SKM-1 treated with dmso at 0.1 percent for 144 hours (cell line): Measurements from ENCODE around the gene ADRM1.

Experiments used
- DNase-seq: peaks from one replicate; lab custom pipeline; 2025; ENCODE audit not compliant: unreplicated experiment; lab: John Stamatoyannopoulos, UW

The ADRM1 gene

GRCh38 chr20:62309947-62310756 is 7.4 kb downstream of the ADRM1 start:
- DNase-seq = no peak

- DNase-seq = no peak
These were observed 7.9 kb downstream of the ADRM1 start for GRCh38 chr20:62310757-62311121.

GRCh38 chr20:62311150-62311549 is 8.4 kb downstream of the ADRM1 start:
- DNase-seq = no peak

DNA sequence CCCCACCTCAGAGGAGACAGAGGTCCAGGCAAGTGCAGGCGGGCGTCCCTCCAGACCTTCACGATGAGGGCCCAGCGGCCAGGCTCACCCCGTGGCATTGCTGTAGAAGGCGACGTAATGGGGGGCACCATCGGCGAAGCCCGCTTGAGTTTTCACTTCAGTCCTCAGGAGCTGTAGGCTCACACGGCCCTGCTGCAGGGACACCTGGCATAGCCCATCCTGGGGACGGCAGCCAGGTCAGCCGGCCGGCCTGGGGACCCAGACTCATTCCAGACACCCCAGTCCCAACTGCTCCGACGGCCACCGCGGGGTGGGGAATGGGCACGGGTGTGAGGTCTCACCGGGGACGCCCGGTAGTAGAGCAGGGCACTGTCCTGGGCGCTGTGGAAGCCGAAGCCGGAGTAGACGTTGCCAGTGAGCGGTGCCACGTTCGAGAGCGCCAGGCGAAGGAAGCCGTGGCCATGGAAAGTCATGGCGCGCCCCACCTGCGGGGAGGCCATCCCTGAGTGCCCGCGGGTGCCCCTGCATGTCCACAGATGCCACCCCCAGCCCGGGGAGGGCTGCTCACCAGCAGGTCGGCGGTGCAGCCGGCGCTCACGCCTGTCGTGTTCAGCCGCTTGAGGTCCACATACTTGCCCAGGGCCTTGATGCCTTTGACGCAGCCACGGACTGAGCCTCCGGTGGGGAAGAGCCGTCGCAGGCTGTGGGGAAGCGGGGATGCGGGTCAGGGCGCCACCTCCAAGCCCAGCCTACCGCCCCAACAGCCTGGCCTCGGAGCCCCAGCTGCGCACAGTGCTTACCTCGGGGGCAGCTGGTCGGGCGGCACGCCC is 9.2 kb downstream of the ADRM1 start:
- no peak for DNase-seq

DNA sequence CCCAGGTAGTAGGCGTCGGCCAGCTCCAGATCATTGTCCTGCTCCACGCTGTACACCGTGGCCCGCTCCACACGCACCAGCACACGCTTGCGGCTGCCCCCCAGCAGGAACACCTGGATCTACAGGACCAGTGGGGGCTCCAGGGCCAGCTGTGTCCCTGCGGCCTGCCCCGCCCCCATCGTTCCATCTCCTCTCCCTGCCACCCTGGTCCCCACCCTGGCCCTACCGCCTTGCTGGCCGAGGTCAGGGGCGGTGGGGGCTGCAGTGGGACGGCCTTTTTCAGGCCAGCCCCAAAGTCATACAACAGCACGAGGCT is 9.8 kb downstream of the ADRM1 start:
- no peak for DNase-seq

GRCh38 chr20:62313021-62313420 is 10.2 kb downstream of the ADRM1 start:
- DNase-seq = no peak

DNA sequence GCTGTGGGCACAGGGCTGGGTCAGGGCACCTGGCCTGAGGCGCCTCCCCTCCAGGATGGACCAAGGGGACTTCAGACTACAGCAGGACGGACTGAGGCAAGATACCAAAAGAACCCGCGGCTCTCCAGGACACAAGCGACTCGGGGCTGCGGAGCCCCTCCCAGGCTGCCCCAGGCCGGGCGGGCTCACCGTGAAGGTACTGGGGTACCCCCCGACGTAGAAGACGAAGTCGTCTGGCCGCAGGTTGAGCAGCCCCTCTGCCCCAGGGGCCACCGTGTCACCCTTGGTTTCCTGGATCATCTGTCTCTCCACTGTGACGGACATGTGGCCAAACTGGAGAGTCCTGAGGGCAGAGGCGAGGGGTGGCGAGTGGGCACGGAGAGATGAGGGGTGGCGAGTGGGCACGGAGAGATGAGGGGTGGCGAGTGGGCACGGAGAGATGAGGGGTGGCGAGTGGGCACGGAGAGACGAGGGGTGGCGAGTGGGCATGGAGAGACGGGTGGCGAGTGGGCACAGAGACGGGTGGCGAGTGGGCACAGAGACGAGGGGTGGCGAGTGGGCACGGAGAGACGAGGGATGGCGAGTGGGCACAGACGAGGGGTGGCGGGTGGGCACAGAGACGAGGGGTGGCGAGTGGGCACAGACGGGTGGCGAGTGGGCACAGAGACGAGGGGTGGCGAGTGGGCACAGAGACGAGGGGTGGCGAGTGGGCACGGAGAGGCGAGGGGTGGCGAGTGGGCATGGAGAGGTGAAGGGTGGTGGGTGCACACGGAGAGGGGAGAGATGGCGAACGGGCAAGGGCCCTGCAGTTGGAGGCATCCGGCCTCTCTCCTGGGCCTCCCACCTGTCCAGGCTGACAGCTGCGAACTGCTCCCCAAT is 10.9 kb downstream of the ADRM1 start:
- no peak for DNase-seq

DNA sequence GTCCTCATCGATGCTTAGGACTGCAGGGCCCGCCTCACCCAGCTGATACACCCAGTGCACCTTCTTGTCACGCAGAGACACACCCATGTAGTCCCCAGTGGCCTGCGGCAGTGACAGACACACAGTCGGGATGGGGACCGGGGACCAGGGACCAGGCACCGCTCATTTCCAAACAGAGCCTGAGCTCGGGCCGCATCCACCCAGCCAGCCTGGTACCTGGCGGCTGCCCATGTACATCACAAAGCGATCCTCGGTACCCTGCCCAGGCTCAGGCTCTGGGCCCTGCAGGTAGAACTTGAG is 11.5 kb downstream of the ADRM1 start:
- no peak for DNase-seq

GRCh38 chr20:62314711-62315302 is 12.0 kb downstream of the ADRM1 start:
- DNase-seq = no peak

DNA sequence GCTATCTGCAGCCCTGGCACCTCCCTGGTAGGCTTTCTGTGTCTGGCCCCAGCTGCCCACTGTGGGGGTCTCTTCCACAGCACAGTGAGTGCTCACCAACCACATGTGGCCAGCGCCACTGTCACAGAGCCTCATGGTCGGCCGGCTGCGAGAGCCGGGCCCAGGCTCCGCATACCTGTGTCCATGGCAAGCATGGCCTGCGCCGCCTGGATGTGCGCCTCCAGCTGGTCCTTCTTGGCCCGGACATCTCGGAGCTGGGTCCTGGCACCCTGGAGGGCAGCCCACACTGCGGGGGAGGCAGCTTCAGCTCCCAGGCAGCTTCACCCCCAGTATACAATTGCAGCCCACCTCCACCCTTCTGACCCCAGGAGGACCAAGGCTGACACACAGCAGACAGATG is 13.0 kb downstream of the ADRM1 start:
- DNase-seq = no peak

- no peak for DNase-seq
These were observed 13.8 kb downstream of the ADRM1 start for GRCh38 chr20:62316331-62317166.

DNA sequence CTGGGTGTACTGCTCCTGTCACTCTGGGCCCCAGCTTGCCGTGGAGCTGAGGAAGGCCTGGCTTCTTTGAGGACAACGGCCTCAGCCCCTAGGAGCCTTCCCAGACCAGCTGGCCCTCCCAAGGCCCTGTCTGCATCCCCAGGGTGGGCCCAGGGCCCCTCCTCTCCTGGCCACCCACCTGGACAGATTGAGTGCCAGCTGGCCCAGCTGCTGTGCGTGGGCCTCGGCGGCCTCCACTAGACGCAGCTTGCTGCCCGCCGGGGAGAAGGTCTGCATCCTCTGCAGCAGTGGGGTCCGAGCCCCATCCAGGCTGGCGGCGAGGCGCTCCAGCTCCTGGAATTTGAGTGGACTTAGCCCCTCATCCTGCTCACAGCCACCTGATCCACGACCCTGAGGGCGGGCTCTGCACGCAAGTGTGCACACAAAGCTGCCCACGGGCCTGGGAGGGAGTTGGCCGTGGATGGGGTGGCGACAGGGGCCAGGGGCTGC is 14.4 kb downstream of the ADRM1 start:
- DNase-seq = no peak

DNA sequence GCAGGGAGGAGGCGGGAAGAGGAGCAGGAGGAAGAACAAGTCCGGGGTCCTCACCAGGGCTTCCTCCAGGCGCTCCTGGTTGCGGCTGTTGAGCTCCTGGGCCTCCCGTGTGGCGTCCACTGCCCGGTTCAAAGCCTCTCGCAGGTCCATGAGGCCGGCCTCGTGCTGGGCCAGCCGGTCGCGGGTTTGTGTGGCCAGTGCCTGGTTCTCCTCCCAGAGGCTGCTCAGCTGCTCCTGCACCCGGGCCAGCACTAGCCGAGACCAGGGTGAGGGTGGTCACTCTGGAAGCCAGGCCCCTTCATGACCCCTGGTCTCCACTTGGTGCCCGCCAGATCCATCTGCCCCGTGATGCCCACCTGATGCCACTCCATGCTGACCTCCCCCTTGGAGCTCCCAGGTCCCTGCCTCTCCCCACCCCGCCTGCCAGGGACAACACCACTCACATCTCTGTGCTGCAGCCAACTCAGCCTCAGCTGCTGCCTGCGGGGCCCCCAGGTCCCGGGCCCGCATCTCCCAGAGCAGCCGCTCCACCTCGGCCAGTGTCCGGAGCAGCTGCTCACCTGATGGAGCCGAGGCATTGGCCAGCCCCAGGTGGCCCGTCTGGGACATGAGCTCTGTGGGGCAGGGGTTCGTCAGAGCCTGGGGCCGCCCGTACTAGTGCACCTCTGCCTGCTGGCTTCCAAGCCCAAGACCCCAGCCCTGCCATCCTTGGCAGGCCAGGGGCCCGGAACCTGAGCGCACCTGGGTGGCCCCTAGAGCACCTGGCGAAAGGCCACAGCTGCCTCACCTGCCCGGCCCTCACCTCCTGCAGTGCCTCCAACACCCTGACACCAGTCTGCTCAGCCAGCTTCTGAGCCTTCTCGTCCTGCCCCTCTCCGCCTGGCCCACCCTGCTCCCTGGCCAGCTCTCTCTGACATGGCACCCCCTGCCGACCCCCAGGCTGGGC is 15.9 kb downstream of the ADRM1 start:
- no peak for DNase-seq

DNA sequence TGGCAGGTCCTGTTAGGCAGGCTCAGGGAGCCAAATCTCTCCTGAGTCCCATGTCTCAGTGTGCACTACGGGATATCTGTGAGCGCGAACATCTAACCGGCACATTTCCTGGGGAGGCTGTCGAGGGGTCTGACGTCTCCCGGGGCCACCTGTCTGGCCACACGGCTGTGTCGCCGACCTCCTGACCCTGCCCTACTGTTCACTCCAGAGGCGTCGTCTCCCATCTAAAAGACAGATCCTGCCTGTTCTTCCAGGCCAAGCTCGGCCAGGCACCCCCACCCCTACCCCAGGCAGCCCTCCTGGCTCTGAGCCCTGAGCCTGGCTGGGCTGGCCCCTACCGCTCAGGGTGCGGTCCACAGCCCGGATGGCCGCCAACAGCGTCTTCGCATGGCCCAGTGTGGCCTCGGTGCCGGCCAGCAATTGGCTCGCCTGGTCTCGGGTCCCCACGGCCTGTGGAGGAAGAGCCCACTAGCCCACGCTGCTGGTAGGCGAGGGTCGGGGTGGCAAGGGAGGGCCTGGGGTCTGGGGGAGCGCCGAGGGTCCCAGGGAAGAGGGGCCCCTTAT is 16.6 kb downstream of the ADRM1 start:
- DNase-seq = no peak

DNA sequence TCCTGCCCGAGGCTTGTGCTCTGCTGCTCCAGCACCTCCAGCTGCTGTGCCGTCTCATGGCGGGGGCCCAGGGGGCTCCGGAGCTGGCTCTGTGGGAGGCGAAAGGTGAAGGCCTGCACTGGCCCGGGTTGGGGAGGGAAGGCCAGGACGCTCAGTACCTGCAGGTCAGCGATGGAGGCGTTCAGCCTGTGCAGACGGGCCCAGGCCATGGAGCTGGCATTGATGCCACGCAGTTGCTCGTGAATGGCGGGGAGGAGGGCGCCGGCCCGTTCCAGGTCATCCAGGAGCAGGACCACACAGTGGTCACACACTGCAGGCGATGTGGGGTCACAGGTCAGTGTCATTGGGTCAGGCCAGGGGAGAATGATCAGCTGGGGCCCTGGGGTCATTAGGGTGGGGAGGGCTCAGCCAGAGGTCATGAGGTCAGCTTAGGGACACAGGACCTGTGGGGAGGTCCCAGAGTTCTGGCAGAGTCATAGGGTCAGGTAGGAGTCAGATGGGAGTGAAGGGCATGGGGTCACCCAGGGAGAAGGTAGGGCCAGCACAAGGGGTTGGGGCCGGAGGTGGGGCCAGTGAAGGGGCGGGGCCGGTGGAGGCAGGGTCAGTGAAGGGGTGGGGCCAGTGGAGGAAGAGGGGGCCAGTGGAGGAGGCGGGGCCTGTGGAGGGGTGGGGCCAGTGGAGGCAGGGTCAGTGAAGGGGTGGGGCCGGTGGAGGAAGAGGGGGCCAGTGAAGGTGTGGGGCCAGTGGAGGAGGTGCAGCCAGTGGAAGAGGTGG is 18.0 kb downstream of the ADRM1 start:
- no peak for DNase-seq

GRCh38 chr20:62321521-62321948 is 18.7 kb downstream of the ADRM1 start:
- no peak for DNase-seq

DNA sequence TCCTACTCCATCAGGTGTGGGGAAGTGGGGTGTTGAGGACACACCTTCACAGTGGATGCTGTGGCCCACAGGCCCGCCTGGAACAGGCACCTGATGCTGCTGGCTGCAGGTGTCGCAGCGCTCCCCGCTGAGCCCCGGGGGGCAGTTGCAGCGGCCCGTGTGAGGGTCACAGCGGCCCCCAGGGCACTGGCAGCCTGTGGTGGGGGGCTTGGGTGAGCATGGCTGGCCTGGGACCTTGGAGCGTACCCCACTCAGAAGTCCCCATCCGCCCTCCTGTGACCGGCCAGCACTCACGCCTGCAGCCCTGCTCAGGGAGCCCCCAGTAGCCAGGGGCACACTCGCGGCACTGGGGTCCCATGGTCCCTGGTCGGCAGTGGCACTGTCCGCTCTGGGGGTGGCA is 19.2 kb downstream of the ADRM1 start:
- DNase-seq = no peak

GRCh38 chr20:62322492-62323041 is 19.8 kb downstream of the ADRM1 start:
- DNase-seq = no peak
